Measurements from ENCODE around the gene SIGLEC6. TPM values are rescaled to one million over a fixed set of nuclear protein-coding genes. Genes with fewer than 3 reads are reported as not detected.
A peak's percentile ranks its signal among the peaks of the same experiment; 100 is the strongest.

Gene SIGLEC6
- total RNA-seq, 2 experiments from 2014 or later: not detected

DNA sequence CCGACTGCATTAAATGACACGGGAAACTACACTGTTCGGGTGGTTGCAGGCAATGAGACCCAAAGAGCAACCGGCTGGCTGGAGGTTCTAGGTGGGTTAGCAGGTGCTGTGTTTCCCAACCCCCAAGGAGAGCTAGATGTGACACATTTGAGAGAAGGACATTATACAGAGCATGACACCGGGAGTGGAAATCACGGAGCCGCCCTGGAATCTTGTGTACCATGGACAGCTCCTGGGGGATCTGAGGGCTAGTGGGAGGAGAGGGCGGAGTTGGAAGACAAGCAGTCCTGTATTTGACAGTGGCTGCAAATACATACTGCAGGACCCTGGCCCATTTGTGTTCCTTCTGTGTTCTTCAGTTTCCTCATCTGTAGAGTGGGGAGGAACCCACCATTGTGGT, 50.9 kb downstream of the SIGLEC6 start:
- H3K27me3 Mint-ChIP-seq: peaks cover 27% of the 10 kb centered on the region
- DNase-seq: peak; percentile 16

DNA sequence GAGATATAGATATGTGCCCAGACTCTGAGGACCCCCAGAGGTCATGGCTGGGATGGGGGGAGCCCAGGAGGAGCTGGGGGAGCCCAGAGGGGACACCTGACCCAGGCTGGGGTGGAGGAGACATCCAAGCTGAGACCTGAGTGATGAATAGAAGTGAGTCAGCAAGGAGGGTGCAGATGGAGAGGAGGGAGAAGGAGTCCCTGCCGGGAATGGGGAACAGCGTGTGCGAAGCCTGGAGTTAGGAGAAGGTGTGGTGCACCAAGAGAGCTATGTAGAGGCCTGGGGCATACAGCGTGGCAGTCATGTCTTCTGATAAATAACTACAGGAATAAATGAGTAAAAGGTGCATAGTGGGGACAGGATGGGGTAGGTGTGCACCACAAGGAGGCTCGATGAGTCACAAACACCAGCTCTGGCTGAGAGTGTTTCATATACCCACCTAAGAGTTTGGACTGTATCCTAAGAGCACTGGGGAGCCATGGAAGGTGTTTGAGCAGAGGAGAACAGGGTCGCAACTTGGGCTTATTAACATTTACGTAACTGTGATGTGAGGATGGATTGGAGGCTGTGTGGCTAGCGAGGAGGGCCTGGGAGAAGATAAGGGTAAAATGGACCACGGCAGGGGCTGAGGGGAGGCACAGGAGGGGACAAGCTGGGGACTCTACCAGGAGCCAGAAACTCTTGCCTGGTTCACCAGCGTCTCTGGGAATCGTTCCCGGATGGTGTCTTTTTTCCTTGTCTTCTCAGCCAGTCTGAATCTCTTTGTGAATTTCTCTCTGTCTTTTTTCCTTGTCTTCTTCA, 51.7 kb downstream of the SIGLEC6 start:
- H3K27ac Mint-ChIP-seq: no peak overlapping the region

More for the DNA sequence above, 50.9 kb downstream of the SIGLEC6 start:
- peaks cover 1% of the 10 kb centered on the region for H3K36me3 Mint-ChIP-seq
- peaks cover 5% of the 10 kb centered on the region for H3K4me1 Mint-ChIP-seq
- H3K4me3 Mint-ChIP-seq: no peak overlapping the region
- no peak overlapping the region for H3K27ac Mint-ChIP-seq
- H3K9me3 Mint-ChIP-seq: no peaks in the 10 kb centered on the region

DNA sequence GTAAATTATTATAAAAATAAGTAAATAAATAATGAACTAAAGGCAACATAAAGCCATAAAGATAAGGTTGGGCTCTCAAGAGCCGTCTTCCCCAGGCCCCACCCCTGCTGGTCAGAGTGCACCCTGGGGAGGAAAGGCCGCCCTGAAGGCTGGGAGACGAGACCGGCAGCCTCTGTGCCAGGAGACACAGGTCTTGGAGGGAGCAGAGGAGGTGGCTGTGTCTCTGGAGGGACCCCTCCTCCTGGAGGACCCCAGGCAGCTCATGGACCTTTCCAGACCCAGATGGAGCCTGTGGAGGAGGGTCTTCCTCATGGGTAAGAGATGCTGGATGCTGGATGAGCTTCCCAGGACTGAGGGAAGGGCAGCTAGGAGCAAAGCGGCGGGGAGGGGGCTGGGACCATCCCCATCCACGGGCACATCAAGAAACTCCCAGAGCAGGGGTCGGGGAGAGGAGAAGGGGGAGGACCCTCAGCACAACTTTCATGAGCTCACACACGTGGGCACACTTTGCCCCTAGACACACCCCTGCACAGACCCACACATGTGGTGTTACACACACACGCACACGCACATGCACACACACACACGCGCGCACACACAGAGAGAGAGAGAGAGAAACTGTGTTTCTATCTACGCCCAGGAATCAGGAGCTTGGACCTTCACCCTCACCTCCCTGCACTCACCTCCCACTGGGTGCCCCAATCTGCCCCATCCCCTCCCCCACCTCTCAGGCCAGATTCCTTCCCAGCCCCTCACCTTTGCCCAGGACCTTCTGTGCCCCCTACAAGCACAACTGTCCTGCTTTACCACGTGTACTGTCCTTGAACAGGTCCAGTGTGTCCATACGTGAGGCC, 52.9 kb downstream of the SIGLEC6 start, which contains the start of gene CEACAM18:
Gene CEACAM18 (plus strand): TSS at position 159 of the 854 bp plus-strand sequence.
- H3K27me3 Mint-ChIP-seq: peaks cover 23% of the 10 kb centered on the region
- no peak within 1 kb of the TSS for H3K27ac Mint-ChIP-seq
- H3K4me3 Mint-ChIP-seq: no peak within 1 kb of the TSS
- H3K36me3 Mint-ChIP-seq: peaks cover 1% of the 10 kb centered on the region
- no peaks in the 10 kb centered on the region for H3K9me3 Mint-ChIP-seq
- no peak for DNase-seq
- H3K4me1 Mint-ChIP-seq: peaks cover 5% of the 10 kb centered on the region

More for the DNA sequence above, 51.7 kb downstream of the SIGLEC6 start:
- H3K27me3 Mint-ChIP-seq: peaks cover 24% of the 10 kb centered on the region
- H3K4me3 Mint-ChIP-seq: no peak overlapping the region
- peaks cover 1% of the 10 kb centered on the region for H3K36me3 Mint-ChIP-seq
- H3K9me3 Mint-ChIP-seq: no peaks in the 10 kb centered on the region
- H3K4me1 Mint-ChIP-seq: peaks cover 5% of the 10 kb centered on the region
- peak; percentile 8 for DNase-seq

DNA sequence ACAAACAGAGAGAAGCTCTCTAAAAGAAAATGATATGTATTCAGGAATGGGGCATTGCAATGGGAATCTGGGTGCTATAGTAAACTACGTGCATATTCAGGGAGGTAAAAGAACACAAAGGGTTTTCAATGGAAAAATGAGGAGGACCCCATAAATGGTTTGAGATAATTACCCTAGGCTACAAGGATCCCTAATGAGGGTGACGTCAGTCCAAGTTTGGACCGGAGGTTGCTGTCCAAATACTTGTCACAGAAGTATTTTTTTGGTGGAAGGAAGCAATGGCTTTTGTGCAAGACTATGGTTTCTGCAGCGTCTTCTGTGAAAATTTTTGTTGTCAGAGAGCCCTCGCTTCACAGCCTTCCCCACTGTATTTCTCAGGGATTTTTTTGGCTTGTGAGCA, 54.1 kb downstream of the SIGLEC6 start:
- no peaks in the 10 kb centered on the region for H3K9me3 Mint-ChIP-seq
- H3K4me3 Mint-ChIP-seq: no peak overlapping the region
- H3K36me3 Mint-ChIP-seq: peaks cover 1% of the 10 kb centered on the region
- no peak overlapping the region for H3K27ac Mint-ChIP-seq
- no peak for DNase-seq
- peaks cover 5% of the 10 kb centered on the region for H3K4me1 Mint-ChIP-seq
- H3K27me3 Mint-ChIP-seq: peaks cover 28% of the 10 kb centered on the region

GRCh38 chr19:51476164-51476563, 55.3 kb downstream of the SIGLEC6 start:
- Mint-ChIP-seq H3K36me3 (peaks cover 1% of the 10 kb centered on the region), H3K9me3 (no peaks in the 10 kb centered on the region), H3K4me3 (no peak overlapping the region), H3K27me3 (peaks cover 25% of the 10 kb centered on the region), H3K27ac (no peak overlapping the region), H3K4me1 (peaks cover 5% of the 10 kb centered on the region)
- DNase-seq: no peak

DNA sequence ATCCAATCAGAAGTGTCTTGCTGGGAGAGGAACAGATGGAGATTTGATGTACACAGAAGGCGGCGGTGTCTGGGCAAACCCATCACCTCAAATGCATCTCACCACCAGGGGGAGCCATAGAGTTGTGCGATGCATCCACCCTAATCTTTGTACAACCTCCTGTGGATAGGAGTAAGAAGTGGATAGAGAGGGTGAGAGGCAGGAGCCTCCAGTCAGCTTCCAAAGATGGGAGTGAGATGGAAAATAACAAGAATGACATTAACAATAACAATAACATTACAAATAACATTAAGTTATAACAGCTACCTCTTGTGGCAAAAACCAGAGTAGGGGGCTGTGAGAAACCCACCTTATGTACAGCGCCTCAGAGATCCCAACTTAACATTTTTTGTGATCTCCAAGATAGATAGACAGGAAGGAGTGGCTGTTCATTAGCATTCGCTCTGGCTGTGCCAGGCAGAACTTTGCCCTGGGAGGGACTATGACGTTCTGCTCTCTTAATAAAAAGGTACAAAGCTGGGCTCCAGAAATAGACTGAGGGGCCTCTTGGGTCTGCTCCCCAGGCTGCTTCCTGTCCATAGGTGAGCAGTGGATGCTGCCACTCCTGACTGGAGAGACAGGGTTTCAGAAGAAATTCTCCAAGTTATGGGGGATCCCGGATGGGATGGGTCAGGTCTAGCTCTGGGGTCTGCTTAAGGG, 58.3 kb downstream of the SIGLEC6 start:
- Mint-ChIP-seq H3K36me3 (peaks cover 1% of the 10 kb centered on the region), H3K27me3 (peaks cover 18% of the 10 kb centered on the region), H3K4me3 (no peak overlapping the region), H3K27ac (no peak overlapping the region), H3K9me3 (no peaks in the 10 kb centered on the region), H3K4me1 (peaks cover 2% of the 10 kb centered on the region)
- DNase-seq: peak; percentile 74

- Mint-ChIP-seq H3K27ac (no peak overlapping the region), H3K9me3 (no peaks in the 10 kb centered on the region)
- DNase-seq: no peak
Measured at GRCh38 chr19:51472607-51473006, 58.9 kb downstream of the SIGLEC6 start.

DNA sequence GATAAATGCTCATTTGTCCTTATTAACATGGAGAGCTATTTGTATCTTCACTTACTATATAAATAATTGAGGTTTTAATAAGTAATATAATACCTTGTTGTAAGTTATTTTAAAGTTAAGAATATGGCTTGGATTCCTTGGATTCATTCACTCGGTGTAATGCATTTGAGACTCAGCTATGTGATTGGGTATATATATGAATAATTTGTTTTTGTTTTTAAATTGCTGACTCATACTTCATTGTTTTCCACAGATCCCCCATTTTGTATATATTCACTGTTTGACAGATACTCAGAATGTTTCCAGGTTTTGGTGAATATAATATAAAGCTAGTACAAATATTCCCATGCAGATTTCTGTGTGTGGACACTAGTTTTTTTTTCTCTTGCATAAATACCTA, 59.9 kb downstream of the SIGLEC6 start:
- Mint-ChIP-seq H3K9me3 (no peaks in the 10 kb centered on the region), H3K4me3 (no peak overlapping the region), H3K36me3 (no peaks in the 10 kb centered on the region), H3K27ac (no peak overlapping the region), H3K4me1 (peaks cover 4% of the 10 kb centered on the region), H3K27me3 (peaks cover 32% of the 10 kb centered on the region)
- DNase-seq: no peak

More at GRCh38 chr19:51472607-51473006, 58.9 kb downstream of the SIGLEC6 start:
- H3K36me3 Mint-ChIP-seq: peaks cover 1% of the 10 kb centered on the region
- H3K4me1 Mint-ChIP-seq: peaks cover 4% of the 10 kb centered on the region
- no peak overlapping the region for H3K4me3 Mint-ChIP-seq
- peaks cover 22% of the 10 kb centered on the region for H3K27me3 Mint-ChIP-seq

DNA sequence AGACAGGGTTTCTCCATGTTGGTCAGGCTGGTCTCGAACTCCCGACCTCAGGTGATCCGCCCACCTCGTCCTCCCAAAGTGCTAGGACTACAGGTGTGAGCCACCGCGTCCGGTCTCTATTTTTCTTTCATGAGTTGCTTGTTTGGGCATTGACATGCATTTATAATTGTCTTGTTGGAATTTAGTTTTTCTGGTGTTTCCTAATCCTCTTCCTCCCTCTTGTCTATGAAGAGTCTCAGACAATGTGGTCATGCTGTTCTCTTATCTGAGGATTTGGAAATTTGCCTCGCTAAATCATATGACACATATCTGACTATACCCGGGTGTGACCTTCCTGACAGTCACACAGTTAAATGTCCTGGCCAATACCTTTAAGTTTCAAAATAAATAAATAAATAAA, 60.5 kb downstream of the SIGLEC6 start:
- no peak overlapping the region for H3K4me3 Mint-ChIP-seq
- DNase-seq: no peak
- H3K27ac Mint-ChIP-seq: no peak overlapping the region
- peaks cover 4% of the 10 kb centered on the region for H3K4me1 Mint-ChIP-seq
- H3K27me3 Mint-ChIP-seq: peaks cover 38% of the 10 kb centered on the region
- H3K9me3 Mint-ChIP-seq: no peaks in the 10 kb centered on the region
- no peaks in the 10 kb centered on the region for H3K36me3 Mint-ChIP-seq

- no peak for DNase-seq
- Mint-ChIP-seq H3K4me1 (peaks cover 4% of the 10 kb centered on the region), H3K4me3 (no peak overlapping the region), H3K27me3 (peaks cover 51% of the 10 kb centered on the region), H3K36me3 (no peaks in the 10 kb centered on the region), H3K9me3 (no peaks in the 10 kb centered on the region), H3K27ac (no peak overlapping the region)
Measured at GRCh38 chr19:51469629-51470028, 61.8 kb downstream of the SIGLEC6 start.

GRCh38 chr19:51469162-51469561, 62.3 kb downstream of the SIGLEC6 start:
- no peak overlapping the region for H3K27ac Mint-ChIP-seq
- peaks cover 55% of the 10 kb centered on the region for H3K27me3 Mint-ChIP-seq
- H3K9me3 Mint-ChIP-seq: no peaks in the 10 kb centered on the region
- DNase-seq: no peak
- H3K4me3 Mint-ChIP-seq: no peak overlapping the region
- peaks cover 5% of the 10 kb centered on the region for H3K4me1 Mint-ChIP-seq
- no peaks in the 10 kb centered on the region for H3K36me3 Mint-ChIP-seq

DNA sequence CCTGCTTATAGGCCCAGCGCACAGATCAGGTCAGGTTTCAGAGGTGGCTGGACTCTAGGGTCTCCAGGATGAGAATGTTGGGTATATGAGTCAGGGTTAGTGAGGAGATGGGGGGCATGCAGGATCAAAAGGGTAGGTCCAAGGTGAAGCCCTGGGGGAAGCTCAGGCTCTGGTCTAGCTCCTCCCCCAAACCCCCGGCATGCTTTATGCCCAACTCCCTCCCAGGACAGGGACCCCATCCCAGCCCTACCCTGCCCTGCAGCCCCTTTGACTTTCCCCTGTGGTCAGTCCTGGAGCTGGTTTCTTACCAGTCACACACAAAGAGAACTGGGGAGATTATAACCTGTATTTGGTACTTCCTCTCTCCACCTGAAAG, 62.9 kb downstream of the SIGLEC6 start:
- no peak for DNase-seq
- Mint-ChIP-seq H3K4me3 (no peak overlapping the region), H3K4me1 (peaks cover 5% of the 10 kb centered on the region), H3K27me3 (peaks cover 55% of the 10 kb centered on the region), H3K36me3 (no peaks in the 10 kb centered on the region), H3K9me3 (no peaks in the 10 kb centered on the region), H3K27ac (no peak overlapping the region)

- Mint-ChIP-seq H3K27me3 (peaks cover 56% of the 10 kb centered on the region), H3K27ac (no peak overlapping the region), H3K4me3 (no peak overlapping the region), H3K4me1 (peaks cover 7% of the 10 kb centered on the region), H3K9me3 (no peaks in the 10 kb centered on the region), H3K36me3 (no peaks in the 10 kb centered on the region)
- DNase-seq: no peak
Measured at GRCh38 chr19:51467864-51468544, 63.5 kb downstream of the SIGLEC6 start.

Data from activated naive CD8-positive, alpha-beta T cell treated with anti-CD3 and anti-CD28 coated beads for 36 hours (primary cell).